DLD1 (cell line): ENCODE results near the gene CLPTM1L.

Experiments
- in situ Hi-C: cut with HindIII; loops from 2 replicates; pipeline ENCODE4 v1.10.0; 2017; ENCODE audit warnings: low sequenced_read_pairs

Gene CLPTM1L

GRCh38 chr5:1344975-1345838 lies at the start of gene CLPTM1L:
Gene CLPTM1L (minus strand): TSS chr5:1345099. CDS start chr5:1344841, 258 bp downstream.
- in situ Hi-C loops: no loop called here

GRCh38 chr5:1393571-1394501 lies 48.9 kb upstream of the CLPTM1L start:
- in situ Hi-C loops: no loop called here

GRCh38 chr5:1392801-1393565 lies 48.1 kb upstream of the CLPTM1L start:
- in situ Hi-C loops: no loop called here

- in situ Hi-C loops: no loop called here
These were observed 47.4 kb upstream of the CLPTM1L start for GRCh38 chr5:1392261-1392660.

- in situ Hi-C loops: no loop called here
These were observed 46.8 kb upstream of the CLPTM1L start for GRCh38 chr5:1391691-1392090.

- in situ Hi-C loops: no loop called here
These were observed 46.1 kb upstream of the CLPTM1L start for GRCh38 chr5:1390861-1391600.

- in situ Hi-C loops: no loop called here
These were observed 45.4 kb upstream of the CLPTM1L start for GRCh38 chr5:1390333-1390732.

- in situ Hi-C loops: no loop called here
These were observed 43.6 kb upstream of the CLPTM1L start for GRCh38 chr5:1388383-1388967.

GRCh38 chr5:1387876-1388275 lies 43.0 kb upstream of the CLPTM1L start:
- in situ Hi-C loops: no loop called here

- in situ Hi-C loops: no loop called here
These were observed 42.3 kb upstream of the CLPTM1L start for GRCh38 chr5:1387059-1387755.

- in situ Hi-C loops: no loop called here
These were observed 41.4 kb upstream of the CLPTM1L start for GRCh38 chr5:1386274-1386717.

- in situ Hi-C loops: no loop called here
These were observed 40.7 kb upstream of the CLPTM1L start for GRCh38 chr5:1385395-1386273.

- in situ Hi-C loops: no loop called here
These were observed 39.6 kb upstream of the CLPTM1L start for GRCh38 chr5:1384521-1384920.

- in situ Hi-C loops: no loop called here
These were observed 39.0 kb upstream of the CLPTM1L start for GRCh38 chr5:1383886-1384401.

- in situ Hi-C loops: no loop called here
These were observed 38.4 kb upstream of the CLPTM1L start for GRCh38 chr5:1383344-1383743.

GRCh38 chr5:1382248-1382700 lies 37.4 kb upstream of the CLPTM1L start:
- in situ Hi-C loops: no loop called here

- in situ Hi-C loops: no loop called here
These were observed 36.7 kb upstream of the CLPTM1L start for GRCh38 chr5:1381370-1382247.
